ENCODE results near the gene DLGAP4. TPM values are rescaled to one million over a fixed set of nuclear protein-coding genes. Genes with fewer than 3 reads are reported as not detected.

The DLGAP4 gene
- total and polyA plus RNA-seq, 10 of the 15 experiments (the other 5 are each of a cell fraction or from before 2014, with no cell fraction given): 0.42 to 43.3 (median 19.0) TPM

DNA sequence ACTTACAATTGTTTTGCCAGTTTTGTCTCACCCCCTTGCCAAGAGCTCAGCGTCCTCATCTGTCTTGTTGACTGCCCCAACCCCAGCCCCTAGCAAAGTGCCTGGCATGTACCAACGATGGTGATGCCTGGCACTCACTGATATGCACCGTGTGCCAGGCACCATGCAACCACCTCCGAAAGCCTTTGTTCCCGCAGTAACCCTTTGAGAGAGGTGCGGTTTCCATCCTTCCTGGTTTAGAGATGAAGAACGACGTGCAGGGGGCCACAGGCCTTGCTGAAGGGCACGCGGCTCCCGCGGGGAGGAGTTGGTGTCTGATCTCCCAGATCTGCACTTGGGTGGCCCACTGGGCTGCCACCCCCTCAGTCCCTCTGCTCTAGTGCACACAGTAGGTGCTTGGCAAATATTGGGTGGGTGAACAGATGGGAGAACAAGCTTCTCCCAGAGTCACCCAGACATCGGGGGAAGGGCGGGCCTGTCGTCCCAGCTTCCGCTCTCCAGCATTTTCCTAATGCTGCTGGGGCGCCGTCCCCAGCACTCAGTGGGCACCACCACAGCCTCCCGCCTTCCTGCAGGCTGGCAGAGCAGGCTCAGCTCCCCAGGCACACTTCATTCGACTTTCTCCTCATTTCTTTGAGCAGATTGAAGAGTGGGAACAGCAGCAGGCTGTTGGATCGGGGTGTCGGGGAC, 35.3 kb downstream of the DLGAP4 start:
- H3K9me3 ChIP-seq (replicated peaks; ENCODE audit: control insufficient read depth, insufficient read depth, low read length): no peaks in the 10 kb centered on the region
- BruUV-seq (replicated peaks): no TSS peak
- H3K4me2 ChIP-seq (ENCODE audit: control insufficient read depth, insufficient read depth): no peak overlapping the region
- H3K4me1 ChIP-seq (ENCODE audit: control insufficient read depth, insufficient read depth, low read length): no peaks in the 10 kb centered on the region
- intact Hi-C loops (cut with micrococcal nuclease; ENCODE audit: unreplicated experiment) (no loop called here), in situ Hi-C loops (cut with MboI) (no loop called here)
- H2AFZ ChIP-seq (ENCODE audit: control insufficient read depth, low read depth, low read length): no peak overlapping the region
- H3K4me3 ChIP-seq: no peak overlapping the region
- H3K27me3 ChIP-seq (replicated peaks in 1 of 2; ENCODE audit: control insufficient read depth in 2 of 2, insufficient read depth in 2 of 2, low read length in 1 of 2): peaks cover 0 to 4% of the 10 kb centered on the region in 2 experiments; a peak in 2 of 4 replicates
- H3K36me3 ChIP-seq (ENCODE audit: control insufficient read depth in 2 of 2, insufficient read depth in 2 of 2, low read length in 1 of 2): no peaks in the 10 kb centered on the region
- FAIRE-seq (no peak), ATAC-seq (no peak), DNase-seq (ENCODE audit: low read depth, low spot score) (no peak)
- H4K20me1 ChIP-seq (ENCODE audit: control insufficient read depth, insufficient read depth): no peaks in the 10 kb centered on the region; the same call in 1 of the 2 replicates
- WGBS (ENCODE audit: insufficient coverage, insufficient replicate concordance, low lambda C conversion rate, missing lambda C conversion rate): 45% methylated on average over 22 of the region's 22 CpGs
- H3K27ac ChIP-seq (ENCODE audit: control insufficient read depth, insufficient read depth): no peak overlapping the region
- RAD21 ChIA-PET (ENCODE audit: unreplicated experiment): no interaction called here
- CTCF ChIA-PET: interaction anchor here (0.6 kb wide), 1 partner anchor 34 kb away, joined by 3 read pairs; no protein-coding TSS in a partner anchor
- H3K9ac ChIP-seq (ENCODE audit: control insufficient read depth, insufficient read depth, low read length): no peak overlapping the region
- no peaks in the 10 kb centered on the region for H3K79me2 ChIP-seq (ENCODE audit: control insufficient read depth, insufficient read depth, low read length)
- TF ChIP-seq, protein P1, sequence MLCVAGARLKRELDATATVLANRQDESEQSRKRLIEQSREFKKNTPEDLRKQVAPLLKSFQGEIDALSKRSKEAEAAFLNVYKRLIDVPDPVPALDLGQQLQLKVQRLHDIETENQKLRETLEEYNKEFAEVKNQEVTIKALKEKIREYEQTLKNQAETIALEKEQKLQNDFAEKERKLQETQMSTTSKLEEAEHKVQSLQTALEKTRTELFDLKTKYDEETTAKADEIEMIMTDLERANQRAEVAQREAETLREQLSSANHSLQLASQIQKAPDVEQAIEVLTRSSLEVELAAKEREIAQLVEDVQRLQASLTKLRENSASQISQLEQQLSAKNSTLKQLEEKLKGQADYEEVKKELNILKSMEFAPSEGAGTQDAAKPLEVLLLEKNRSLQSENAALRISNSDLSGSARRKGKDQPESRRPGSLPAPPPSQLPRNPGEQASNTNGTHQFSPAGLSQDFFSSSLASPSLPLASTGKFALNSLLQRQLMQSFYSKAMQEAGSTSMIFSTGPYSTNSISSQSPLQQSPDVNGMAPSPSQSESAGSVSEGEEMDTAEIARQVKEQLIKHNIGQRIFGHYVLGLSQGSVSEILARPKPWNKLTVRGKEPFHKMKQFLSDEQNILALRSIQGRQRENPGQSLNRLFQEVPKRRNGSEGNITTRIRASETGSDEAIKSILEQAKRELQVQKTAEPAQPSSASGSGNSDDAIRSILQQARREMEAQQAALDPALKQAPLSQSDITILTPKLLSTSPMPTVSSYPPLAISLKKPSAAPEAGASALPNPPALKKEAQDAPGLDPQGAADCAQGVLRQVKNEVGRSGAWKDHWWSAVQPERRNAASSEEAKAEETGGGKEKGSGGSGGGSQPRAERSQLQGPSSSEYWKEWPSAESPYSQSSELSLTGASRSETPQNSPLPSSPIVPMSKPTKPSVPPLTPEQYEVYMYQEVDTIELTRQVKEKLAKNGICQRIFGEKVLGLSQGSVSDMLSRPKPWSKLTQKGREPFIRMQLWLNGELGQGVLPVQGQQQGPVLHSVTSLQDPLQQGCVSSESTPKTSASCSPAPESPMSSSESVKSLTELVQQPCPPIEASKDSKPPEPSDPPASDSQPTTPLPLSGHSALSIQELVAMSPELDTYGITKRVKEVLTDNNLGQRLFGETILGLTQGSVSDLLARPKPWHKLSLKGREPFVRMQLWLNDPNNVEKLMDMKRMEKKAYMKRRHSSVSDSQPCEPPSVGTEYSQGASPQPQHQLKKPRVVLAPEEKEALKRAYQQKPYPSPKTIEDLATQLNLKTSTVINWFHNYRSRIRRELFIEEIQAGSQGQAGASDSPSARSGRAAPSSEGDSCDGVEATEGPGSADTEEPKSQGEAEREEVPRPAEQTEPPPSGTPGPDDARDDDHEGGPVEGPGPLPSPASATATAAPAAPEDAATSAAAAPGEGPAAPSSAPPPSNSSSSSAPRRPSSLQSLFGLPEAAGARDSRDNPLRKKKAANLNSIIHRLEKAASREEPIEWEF (IDR thresholded peaks at IDR 0.05; ENCODE audit: insufficient replicate concordance, low read depth, low read length): no peak
- SMC1A ChIA-PET (ENCODE audit: uncharacterized antibody, unreplicated experiment): no interaction called here
- POLR2A ChIA-PET: no interaction called here

Measured in GM12878 (cell line).